GM18861 (cell line): ENCODE data around the gene MEST.
"Not testable (repeated sequence)": the region's sequence is repeated elsewhere in the genome, so short reads cannot be mapped to it uniquely, and the experiment has no call there.

Experiments used
- ATAC-seq: cut with Tn5 transposase; IDR thresholded peaks from one replicate; pipeline ENCODE4 v1.9.1; 2021; ENCODE audit not compliant: unreplicated experiment

Gene MEST

GRCh38 chr7:130521258-130521951 is 29.5 kb downstream of the MEST start:
- ATAC-seq = no peak

- ATAC-seq = not testable (repeated sequence)
Measured at GRCh38 chr7:130523519-130524125, 31.7 kb downstream of the MEST start.

GRCh38 chr7:130524628-130525027 is 32.7 kb downstream of the MEST start:
- ATAC-seq = no peak

- ATAC-seq = not testable (repeated sequence)
Measured at GRCh38 chr7:130527752-130528355, 36.0 kb downstream of the MEST start.

GRCh38 chr7:130529417-130529816 is 37.5 kb downstream of the MEST start:
- ATAC-seq = no peak

- not testable (repeated sequence) for ATAC-seq
Measured at GRCh38 chr7:130537894-130538293, 46.0 kb downstream of the MEST start.

- not testable (repeated sequence) for ATAC-seq
Measured at GRCh38 chr7:130541287-130541686, 49.4 kb downstream of the MEST start.

GRCh38 chr7:130542297-130542696 is 50.4 kb downstream of the MEST start:
- not testable (repeated sequence) for ATAC-seq

- no peak for ATAC-seq
Measured at GRCh38 chr7:130543487-130544010, 51.7 kb downstream of the MEST start.

- ATAC-seq = no peak
Measured at GRCh38 chr7:130544356-130544755, 52.5 kb downstream of the MEST start.

- ATAC-seq = no peak
Measured at GRCh38 chr7:130553398-130554029, 61.6 kb downstream of the MEST start.

- ATAC-seq = no peak
Measured at GRCh38 chr7:130554481-130554880, 62.6 kb downstream of the MEST start.
